Neural cell (in vitro differentiated cells): ENCODE data around the gene AGO4. TPM values are rescaled to one million over a fixed set of nuclear protein-coding genes. Genes with fewer than 3 reads are reported as not detected.

Experiments
- H2AFZ ChIP-seq: fragments of 200-600, 300-800 bp; sonication (generic), shearing (Covaris generic); 2 replicates; pipeline ENCODE4 v1.6.0; 2014; ENCODE audit warnings: low read depth, mild to moderate bottlenecking, antibody characterized with exemption, low read length, moderate library complexity
- H3F3A ChIP-seq: fragments of 200-600 bp; shearing (Covaris generic); 2 replicates; pipeline ENCODE4 v1.6.1; 2016; ENCODE audit warnings: mild to moderate bottlenecking, moderate library complexity, mixed read lengths, antibody characterized with exemption, low read length; ENCODE audit not compliant: insufficient read depth, poor library complexity, severe bottlenecking
- H3K27ac ChIP-seq: fragments of 200-600, 300-800 bp; sonication (generic), shearing (Covaris generic); 2 replicates; pipeline ENCODE4 v1.5.1; 2014; ENCODE audit warnings: mild to moderate bottlenecking, low read length, moderate library complexity
- H3K27me3 ChIP-seq: fragments of 300-800, 200-600 bp; sonication (generic), shearing (Covaris generic); 2 replicates; pipeline ENCODE4 v1.6.0; 2014; ENCODE audit warnings: mild to moderate bottlenecking, low read depth, low read length, moderate library complexity; ENCODE audit not compliant: insufficient read depth
- H3K36me3 ChIP-seq: fragments of 300-800, 200-600 bp; sonication (generic), shearing (Covaris generic); 2 replicates; pipeline ENCODE4 v1.5.1; 2014; ENCODE audit warnings: mild to moderate bottlenecking, antibody characterized with exemption, low read length, moderate library complexity; ENCODE audit not compliant: insufficient read depth
- H3K4me2 ChIP-seq: fragments of 300-800, 200-600 bp; sonication (generic), shearing (Covaris generic); 2 replicates; pipeline ENCODE4 v1.6.0; 2014; ENCODE audit warnings: mild to moderate bottlenecking, low read length
- H3K4me3 ChIP-seq: fragments of 300-800, 200-600 bp; sonication (generic), shearing (Covaris generic); 2 replicates; pipeline ENCODE4 v1.5.1; 2014; ENCODE audit warnings: mild to moderate bottlenecking, low read length, moderate library complexity
- H3K79me2 ChIP-seq: fragments of 200-600 bp; shearing (Covaris generic); replicated peaks from 2 replicates; pipeline ENCODE4 v1.6.0; 2014; ENCODE audit warnings: mild to moderate bottlenecking, low read length, moderate library complexity; ENCODE audit not compliant: insufficient read depth
- H3K9ac ChIP-seq: fragments of 300-800, 200-600 bp; sonication (generic), shearing (Covaris generic); 2 replicates; pipeline ENCODE4 v1.6.1; 2016; ENCODE audit warnings: mild to moderate bottlenecking, low read length, mixed read lengths
- H3K9me2 ChIP-seq: fragments of 200-600 bp; shearing (Covaris generic); 2 replicates; pipeline ENCODE4 v1.6.1; 2016; ENCODE audit warnings: mild to moderate bottlenecking, low read length, mixed read lengths; ENCODE audit not compliant: insufficient read depth
- H3K9me3 ChIP-seq: fragments of 200-600, 300-800 bp; sonication (generic), shearing (Covaris generic); 2 replicates; pipeline ENCODE4 v1.6.1; 2016; ENCODE audit warnings: mild to moderate bottlenecking, mixed run types, low read length, moderate library complexity, mixed read lengths
- H4K20me1 ChIP-seq: fragments of 200-600 bp; shearing (Covaris generic); 2 replicates; pipeline ENCODE4 v1.6.1; 2016; ENCODE audit warnings: mild to moderate bottlenecking, mixed run types; ENCODE audit not compliant: insufficient read depth
- CTCF ChIP-seq: fragments of 450-650 bp; IDR thresholded peaks from 2 replicates; pipeline ENCODE4 v1.5.1; 2014; ENCODE audit warnings: antibody characterized with exemption, mild to moderate bottlenecking, moderate library complexity; ENCODE audit not compliant: poor library complexity, severe bottlenecking
- EP300 ChIP-seq: fragments of 450-650 bp; conservative IDR thresholded peaks from 2 replicates; pipeline ENCODE4 v1.6.1; 2014; ENCODE audit warnings: antibody characterized with exemption, mild to moderate bottlenecking, moderate library complexity; ENCODE audit not compliant: poor library complexity, severe bottlenecking
- EZH2 ChIP-seq: fragments of 200-600, 300-800 bp; shearing (Covaris generic), sonication (generic); IDR thresholded peaks from 2 replicates; pipeline ENCODE4 v1.6.1; 2014; ENCODE audit warnings: antibody characterized with exemption, low read length, borderline replicate concordance, mild to moderate bottlenecking; ENCODE audit not compliant: insufficient read depth, poor library complexity, severe bottlenecking
- MXI1 ChIP-seq: fragments of 450-650 bp; conservative IDR thresholded peaks from 2 replicates; pipeline ENCODE4 v1.6.1; 2014; ENCODE audit warnings: antibody characterized with exemption, mild to moderate bottlenecking; ENCODE audit not compliant: poor library complexity, severe bottlenecking
- POLR2AphosphoS5 ChIP-seq: IDR thresholded peaks from 2 replicates; pipeline ENCODE4 v1.6.1; 2012
- RAD21 ChIP-seq: fragments of 450-650 bp; conservative IDR thresholded peaks from 2 replicates; pipeline ENCODE4 v1.6.1; 2014; ENCODE audit warnings: antibody characterized with exemption, mild to moderate bottlenecking, moderate library complexity
- REST ChIP-seq: IDR thresholded peaks from 2 replicates; pipeline ENCODE4 v1.6.1; 2012; ENCODE audit warnings: borderline replicate concordance
- SMC3 ChIP-seq: fragments of 450-650 bp; conservative IDR thresholded peaks from 2 replicates; pipeline ENCODE4 v1.6.1; 2014; ENCODE audit warnings: antibody characterized with exemption, mild to moderate bottlenecking, moderate library complexity; ENCODE audit not compliant: poor library complexity
- TAF1 ChIP-seq: IDR thresholded peaks from 2 replicates; pipeline ENCODE4 v1.6.1; 2012; ENCODE audit warnings: low read depth
- polyA plus RNA-seq: library from polyadenylated mRNA; depleted of rRNA; stranded (reverse); fragments of >200 nt; gene quantifications from 2 replicates; pipeline ENCODE4 v1.2.3, GENCODE V29; 2014

AGO4 gene
- polyA plus RNA-seq, 1 donor from 2014 or later: 51.9 TPM

DNA sequence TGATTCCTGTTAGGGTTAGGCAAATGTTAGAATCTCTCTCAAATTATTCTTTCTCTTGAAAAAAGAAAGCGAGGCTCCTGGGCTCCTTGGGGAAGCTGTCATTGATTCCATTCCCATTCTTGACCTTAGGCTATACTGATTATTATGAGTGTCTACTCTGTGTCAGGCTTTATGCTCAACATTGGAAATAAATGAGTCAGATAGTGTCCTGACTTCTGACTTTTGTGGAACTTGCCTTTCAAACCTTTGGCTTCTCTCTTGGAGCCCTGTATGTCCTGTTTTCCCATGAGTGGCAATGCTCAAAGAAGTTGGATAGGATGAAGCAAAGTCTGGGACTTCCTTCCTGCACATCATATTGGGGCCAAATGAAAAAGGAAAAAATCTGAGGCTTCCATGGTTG is 86.8 kb downstream of the AGO4 start:
- Histone ChIP-seq H3F3A (no peaks in the 10 kb centered on the region), H3K36me3 (peaks cover 10% of the 10 kb centered on the region), H3K4me2 (no peak overlapping the region), H3K9me2 (no peaks in the 10 kb centered on the region), H4K20me1 (no peaks in the 10 kb centered on the region), H3K27me3 (no peaks in the 10 kb centered on the region), H3K79me2 (peaks cover 5% of the 10 kb centered on the region), H3K9me3 (no peaks in the 10 kb centered on the region), H3K9ac (no peak overlapping the region), H3K27ac (no peak overlapping the region), H3K4me3 (no peak overlapping the region), H2AFZ (no peak overlapping the region)
- TF ChIP-seq CTCF (no peak), SMC3 (no peak), EP300 (no peak), MXI1 (no peak), EZH2 (no peak), TAF1 (no peak), RAD21 (no peak), POLR2AphosphoS5 (no peak)

DNA sequence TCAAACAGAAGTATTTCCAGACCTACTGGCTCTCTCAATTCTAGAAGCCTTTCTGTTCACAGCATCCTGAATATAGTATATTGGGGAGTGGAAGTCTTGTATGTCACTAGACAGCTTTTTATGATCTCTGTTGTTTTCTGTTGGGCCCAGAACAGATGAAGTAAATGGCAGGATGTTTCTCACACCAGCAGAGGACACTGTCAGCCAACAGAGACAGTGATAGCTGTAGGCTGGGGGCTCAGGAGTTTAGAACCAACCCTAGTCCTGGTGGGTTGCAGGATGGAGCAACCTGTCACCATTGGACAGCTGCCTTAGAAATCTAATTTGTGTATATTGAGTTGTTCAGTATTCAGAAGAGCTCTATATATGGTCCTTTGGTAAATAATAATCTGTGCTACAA is 92.1 kb downstream of the AGO4 start:
- Histone ChIP-seq H3K4me3 (no peak overlapping the region), H4K20me1 (no peaks in the 10 kb centered on the region), H3K9me3 (no peaks in the 10 kb centered on the region), H2AFZ (no peak overlapping the region), H3K9me2 (no peaks in the 10 kb centered on the region), H3K9ac (no peak overlapping the region), H3K4me2 (no peak overlapping the region), H3K27me3 (no peaks in the 10 kb centered on the region), H3K79me2 (no peaks in the 10 kb centered on the region), H3K27ac (no peak overlapping the region), H3F3A (no peaks in the 10 kb centered on the region), H3K36me3 (peaks cover 15% of the 10 kb centered on the region)
- no peak for TF ChIP-seq EZH2

- Histone ChIP-seq H3K36me3 (peaks cover 15% of the 10 kb centered on the region), H3F3A (no peaks in the 10 kb centered on the region), H3K27ac (no peak overlapping the region), H4K20me1 (no peaks in the 10 kb centered on the region), H3K9me2 (no peaks in the 10 kb centered on the region), H3K9ac (no peak overlapping the region), H3K4me3 (no peak overlapping the region), H3K27me3 (no peaks in the 10 kb centered on the region), H3K79me2 (no peaks in the 10 kb centered on the region), H3K4me2 (no peak overlapping the region), H3K9me3 (no peaks in the 10 kb centered on the region), H2AFZ (no peak overlapping the region)
- TF ChIP-seq POLR2AphosphoS5 (no peak), EP300 (no peak), TAF1 (no peak), SMC3 (no peak), RAD21 (no peak), REST (no peak), CTCF (no peak), EZH2 (no peak), MXI1 (no peak)
Observed at GRCh38 chr1:35901235-35901634, 93.4 kb downstream of the AGO4 start.
